ENCODE results near the gene DSC2.

GRCh38 chr18:31091350-31091749, 10.9 kb downstream of the DSC2 start:
- no peak for TF ChIP-seq CTCF (IDR thresholded peaks at IDR 0.05)
- no peak for TF ChIP-seq POLR2A (IDR thresholded peaks at IDR 0.05)

All from body of pancreas (tissue), 4 donors.